NCI-H2107 (cell line): ENCODE measurements around the gene LRP2.

ENCODE experiments used
- DNase-seq: peaks from one replicate; lab custom pipeline; 2025; lab: John Stamatoyannopoulos, UW

The LRP2 gene

DNA sequence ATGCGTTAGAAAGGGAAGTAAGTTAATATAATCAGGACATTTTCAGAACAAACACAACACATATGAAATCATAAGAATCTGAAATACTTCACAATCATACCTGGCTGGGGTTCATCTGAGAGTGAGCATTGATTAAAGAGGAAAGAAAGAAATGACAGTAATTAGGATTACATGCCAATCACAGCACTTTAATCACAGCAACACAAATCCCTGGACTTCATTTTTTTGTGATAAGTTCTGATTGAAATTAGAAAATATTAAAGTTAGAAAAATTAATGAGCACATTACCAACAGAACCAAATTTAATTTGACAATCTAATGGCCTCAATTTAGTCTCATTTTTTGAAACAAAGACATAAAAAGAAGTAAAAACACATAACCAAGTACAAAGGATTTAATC, 121.9 kb downstream of the LRP2 start:
- no peak for DNase-seq

DNA sequence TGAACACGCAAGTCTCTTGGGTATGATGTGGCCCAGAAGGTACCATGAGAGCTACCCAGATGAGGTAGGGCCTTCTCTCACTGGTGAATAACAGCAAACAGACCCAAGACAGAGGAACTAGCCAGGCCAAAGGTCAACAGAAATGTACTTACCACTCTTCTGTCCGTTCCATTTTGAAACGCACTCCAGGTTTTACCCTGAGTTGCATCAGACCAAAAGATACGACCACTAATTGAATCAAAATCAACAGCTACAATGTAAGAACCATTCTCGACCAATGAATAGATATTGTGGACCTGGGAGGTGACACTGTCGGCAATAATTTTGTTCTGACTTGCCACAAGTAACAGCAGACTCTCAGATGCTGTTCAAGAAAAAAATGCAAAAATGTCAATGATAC, 124.4 kb downstream of the LRP2 start:
- DNase-seq = no peak

DNA sequence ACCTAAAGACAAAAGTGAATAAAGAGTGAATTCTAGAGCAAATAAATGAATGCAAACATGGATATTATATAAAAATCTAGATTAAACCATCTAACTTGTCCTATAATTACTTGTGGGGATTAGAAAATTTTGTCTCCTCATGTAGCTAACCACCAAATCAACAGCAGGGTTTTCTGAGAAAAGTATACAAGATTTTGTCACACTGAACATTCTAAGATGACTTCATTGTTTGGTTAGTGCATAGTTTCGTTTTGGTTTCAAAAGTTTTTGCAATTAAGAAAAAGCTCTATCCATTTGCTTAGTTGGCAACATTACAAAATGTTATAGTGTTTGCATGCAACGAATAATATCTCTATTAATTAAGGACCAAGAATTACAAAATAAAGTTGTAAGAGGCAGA, 125.0 kb downstream of the LRP2 start:
- DNase-seq = no peak

DNA sequence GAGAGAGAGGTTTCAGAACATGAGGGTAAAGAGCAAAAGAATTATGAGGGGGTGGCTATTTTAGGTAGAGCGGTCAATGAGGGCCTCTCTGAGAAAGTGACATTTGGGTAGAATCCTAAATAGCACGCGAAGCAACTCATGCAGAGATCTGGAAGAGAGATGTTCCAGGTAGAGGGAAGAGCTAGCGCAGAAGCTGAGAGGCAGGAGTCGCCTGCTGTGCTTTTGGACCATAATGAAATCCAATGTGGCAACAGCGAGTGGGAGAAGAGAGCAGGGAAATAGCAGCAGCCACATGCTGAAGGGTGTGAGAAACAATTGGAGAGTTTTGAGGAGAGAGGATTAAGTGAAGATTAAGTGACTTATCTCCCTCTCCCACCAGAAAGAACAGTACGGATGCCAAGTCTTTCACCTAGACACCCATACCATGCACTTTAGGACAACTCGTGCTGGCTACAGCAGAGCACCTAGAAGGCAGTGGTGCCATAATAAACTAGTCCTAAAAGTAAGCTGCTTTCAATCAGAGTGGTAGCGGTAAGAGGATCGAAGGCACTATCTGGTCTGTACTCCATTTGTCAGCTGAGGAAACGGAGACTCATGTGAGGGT, 129.7 kb downstream of the LRP2 start:
- DNase-seq = no peak

DNA sequence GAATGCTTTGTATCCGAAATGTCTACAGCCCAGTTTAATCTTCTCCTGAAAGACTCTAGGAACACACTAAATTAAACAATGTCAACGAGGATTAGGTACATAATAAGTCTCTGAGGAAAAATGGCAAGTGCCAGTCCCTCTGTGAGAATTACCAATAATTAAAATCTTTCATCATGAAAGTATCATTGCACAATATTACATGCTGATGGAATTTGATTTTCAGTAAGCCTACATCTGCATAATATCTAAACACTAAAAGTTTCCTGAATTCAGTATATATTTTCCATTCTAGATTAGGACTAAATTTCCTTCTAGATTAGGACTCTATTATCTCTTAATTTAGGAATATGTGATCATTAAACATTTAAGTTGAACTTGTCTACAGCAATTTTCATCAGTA, 132.1 kb downstream of the LRP2 start:
- no peak for DNase-seq

DNA sequence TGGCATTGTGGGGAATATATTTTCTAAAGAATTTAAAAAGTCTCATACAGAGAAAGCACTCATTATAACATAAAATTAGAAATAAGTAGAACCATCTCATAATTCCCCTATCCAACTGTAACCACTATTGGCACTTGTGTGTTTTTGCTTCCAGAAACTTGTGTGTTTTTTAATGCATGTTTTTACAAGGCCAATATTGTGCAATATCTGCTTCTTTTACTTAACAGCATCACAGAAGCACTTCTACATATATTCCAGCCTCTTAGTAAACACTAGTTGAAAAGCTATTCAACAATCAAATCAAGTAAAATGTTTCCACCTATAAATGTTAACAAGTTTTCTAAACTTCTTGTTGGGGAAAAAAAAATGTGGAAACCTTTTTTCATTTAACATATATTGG, 132.7 kb downstream of the LRP2 start:
- no peak for DNase-seq

DNA sequence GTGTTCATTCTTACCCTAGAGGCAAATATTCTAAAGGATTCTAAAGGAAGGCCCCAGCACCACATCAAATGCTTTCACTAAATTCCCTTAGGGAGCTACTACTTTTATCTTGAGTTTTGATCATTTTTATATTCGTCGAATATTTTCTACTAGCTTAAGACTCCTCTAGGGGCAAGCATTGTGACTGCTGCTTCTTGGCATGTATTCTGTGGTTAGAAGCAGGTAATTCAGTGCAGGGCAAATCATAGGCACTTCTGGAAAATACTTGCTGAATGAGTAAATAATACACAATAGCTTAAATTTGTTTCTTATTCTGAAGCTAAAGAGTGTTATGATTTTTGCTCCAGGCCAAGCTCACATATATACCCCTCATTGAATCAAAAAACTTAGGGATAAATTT, 136.4 kb downstream of the LRP2 start:
- no peak for DNase-seq

DNA sequence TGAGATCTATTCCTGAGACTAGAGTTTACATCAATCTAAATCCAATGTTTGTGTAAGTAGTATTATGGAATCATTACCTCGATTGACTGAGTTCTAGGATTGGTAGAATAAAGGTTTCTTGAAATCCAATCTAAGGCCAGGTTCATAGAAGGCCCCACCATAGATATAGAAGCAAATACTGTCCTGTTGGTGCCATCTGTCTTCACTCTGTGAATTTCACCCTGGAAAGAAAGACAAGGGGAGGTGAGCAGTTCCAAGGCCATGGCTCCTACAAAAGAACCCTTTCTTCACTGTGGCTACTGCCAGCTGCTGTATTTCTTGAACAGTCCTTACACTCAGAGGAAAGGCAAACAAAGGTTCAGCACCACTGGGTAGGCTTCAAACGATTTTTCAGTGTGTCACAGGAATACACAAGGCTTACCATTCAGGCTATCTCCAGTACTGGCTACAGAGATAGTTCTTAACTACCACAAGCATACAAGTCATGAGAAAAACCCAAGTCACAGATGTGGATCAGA, 137.0 kb downstream of the LRP2 start:
- no peak for DNase-seq

DNA sequence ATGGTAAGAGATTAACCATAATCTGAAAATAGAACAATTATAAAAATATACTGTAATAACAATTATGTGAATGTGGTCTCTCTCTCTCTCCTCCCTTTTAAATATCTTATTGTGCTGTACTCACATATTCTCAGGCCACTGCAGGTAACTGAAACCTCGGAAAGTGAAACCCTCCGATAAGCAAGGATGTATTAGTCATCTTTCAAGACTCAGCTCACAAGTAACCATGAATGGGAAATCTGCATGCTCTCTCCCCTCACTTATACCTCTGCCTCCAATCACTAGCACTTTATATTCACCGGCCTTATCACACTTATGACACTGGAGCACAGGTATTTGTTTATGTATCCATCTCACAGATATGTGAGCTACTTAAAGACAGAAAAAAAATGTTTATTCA, 139.7 kb downstream of the LRP2 start:
- no peak for DNase-seq

DNA sequence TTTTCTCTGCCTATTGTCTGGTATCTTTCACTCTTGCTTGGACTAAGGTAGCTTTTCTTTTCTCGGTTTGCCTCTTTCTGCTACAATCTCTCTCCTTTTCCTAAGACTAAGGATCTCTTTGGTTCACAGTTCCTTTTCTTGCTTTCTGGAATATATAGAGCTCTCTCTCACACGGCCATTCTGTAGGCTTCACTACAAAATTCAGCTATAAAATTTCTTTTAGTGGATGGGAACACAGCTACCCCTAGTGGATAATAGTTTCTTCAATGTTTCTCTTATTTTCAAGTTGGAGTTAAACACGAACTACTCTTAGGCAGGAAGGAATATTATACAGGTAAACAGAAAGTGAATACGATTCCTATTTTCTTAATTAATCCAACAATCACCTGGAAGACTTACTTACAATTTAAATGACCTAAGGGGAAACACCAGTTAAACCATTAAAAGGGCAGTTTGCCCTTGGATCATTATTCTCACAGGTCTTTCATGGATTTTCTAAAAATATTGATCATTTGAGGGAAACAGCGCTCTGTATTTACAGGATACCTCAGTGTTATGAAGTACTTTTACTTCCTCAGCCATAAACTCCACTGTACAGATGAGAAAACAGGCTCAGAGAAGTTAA, 140.5 kb downstream of the LRP2 start:
- no peak for DNase-seq

DNA sequence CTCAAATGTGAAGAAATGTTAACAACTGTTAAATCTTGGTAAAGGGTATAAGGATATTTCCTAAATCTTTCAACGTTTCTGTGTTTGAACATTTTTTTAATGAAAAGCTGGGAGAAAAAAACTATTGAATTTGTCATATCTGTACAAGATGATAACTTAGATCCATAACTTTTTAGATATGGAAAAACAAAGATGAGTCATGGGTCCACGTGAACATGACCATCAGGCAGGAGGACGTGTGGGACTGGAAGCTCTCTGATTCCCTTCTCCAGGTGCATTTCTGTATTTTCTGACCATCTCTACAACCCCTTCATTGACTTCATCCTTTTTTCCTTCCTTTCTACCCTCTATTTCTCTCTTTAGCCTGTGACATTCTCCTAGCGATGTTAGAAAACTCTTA, 151.4 kb downstream of the LRP2 start:
- DNase-seq = no peak

DNA sequence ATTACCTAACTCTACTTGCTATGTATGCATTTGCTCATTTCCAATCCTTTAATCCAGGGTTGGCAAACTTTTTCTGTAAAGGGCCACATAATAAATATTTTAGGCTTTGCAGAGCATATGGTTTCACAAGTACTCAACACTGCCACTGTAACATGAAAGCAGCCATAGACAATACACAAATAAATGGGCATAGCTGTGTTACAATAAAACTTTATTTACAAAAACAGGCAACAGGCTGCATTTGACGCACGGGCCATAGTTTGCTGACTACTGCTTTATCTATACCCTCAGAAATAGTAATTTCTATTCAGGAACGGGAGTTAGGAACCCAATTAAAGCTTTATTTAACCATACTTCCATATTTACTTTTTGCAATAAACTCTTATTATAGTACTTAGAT, 154.3 kb downstream of the LRP2 start:
- no peak for DNase-seq

DNA sequence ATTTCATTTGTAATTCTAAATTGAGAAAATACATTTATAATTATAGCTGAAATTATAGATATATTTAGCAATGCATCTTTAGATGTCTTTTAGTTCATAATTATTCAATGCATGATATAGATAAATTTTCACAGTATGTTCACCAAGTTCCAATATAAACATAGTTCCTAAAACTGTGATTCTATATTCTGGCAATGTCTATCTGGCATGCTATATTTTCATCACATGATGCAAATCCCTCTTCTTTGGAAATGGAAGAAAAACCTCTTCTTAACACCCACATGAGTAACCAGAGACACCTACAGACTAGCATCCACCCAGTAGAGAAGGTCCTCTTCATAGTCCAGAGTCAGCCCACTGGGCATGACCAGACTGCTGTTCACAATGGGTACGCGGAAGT, 157.2 kb downstream of the LRP2 start:
- DNase-seq = no peak

DNA sequence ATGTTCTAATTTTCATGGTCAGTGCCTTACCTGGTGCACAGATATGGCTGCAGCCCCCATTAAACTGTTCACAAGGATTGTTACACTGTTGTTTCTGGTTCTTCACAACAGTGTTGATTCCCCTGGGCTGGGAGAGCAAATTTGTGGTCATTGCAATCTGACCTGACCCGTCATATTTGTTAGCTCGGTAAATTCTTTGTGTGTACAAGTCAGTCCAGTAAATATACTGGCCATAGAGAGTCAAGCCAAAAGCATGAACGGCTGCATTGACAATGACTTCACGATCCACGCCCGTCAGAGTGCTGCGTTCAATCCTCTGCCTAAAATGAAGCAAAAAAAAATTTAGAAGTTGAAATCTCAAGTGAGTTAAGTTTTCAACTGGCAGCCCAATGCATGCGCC, 158.4 kb downstream of the LRP2 start:
- no peak for DNase-seq

DNA sequence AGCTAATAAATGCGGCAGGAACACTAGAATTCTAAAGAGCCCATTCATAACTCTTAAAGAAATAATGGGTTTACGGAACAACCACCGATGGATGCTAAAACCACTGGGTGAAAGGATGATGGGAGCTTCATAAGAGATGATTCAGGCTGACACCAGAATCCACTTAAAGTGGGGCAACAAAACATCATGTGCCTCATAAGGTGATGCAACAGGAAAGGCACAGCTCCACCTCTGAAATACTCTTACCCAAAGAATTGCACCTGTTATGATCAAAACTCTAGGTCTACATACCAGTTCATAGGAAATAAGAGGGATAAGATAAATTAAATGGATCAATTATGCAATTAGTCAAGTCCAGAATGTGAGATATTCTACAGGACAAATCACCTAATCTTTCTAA, 161.6 kb downstream of the LRP2 start:
- no peak for DNase-seq

DNA sequence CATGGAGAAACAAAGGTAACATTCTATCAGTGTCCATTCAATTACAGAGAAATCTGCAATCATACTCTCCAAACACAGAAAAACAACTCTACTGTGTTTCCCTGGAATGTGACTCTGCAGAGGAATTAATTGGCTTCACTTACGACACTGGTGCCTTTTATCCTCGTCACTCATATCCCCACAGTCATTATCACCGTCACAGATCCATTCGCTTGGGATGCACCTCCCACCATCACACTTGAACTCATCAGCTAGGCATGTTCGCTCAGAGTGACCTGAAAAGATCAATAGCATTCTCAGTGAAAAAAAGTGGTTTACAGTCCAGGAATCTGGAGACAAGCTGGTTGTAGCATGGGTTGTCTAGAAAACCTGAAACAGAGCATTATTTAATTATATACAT, 168.7 kb downstream of the LRP2 start:
- DNase-seq = no peak

DNA sequence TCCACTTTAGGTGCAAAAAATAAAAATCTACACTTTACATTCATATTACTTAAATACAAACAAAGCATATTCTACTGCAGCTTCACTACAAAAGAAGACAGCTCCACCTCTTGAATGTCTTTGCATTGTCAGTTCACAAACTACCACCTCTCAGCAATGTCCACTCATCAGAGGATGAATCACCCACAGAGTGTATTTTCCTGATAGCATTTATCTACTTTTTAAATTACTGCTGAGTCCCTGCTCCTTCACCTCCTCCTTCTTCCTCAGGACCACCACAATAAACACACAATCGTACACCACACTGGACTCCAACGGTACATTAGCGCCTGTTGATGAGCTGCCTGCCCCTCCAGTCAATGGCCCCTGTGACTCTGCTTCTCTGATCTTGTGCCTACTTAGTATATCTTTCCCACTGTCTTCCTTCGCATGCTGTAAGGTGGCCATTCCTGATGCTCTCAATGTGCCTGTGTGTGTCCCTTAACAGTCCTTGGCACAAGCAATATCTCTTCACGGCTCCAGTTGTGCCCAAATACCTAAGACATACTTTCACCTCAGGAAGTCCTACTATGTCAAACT, 172.0 kb downstream of the LRP2 start:
- DNase-seq = no peak

DNA sequence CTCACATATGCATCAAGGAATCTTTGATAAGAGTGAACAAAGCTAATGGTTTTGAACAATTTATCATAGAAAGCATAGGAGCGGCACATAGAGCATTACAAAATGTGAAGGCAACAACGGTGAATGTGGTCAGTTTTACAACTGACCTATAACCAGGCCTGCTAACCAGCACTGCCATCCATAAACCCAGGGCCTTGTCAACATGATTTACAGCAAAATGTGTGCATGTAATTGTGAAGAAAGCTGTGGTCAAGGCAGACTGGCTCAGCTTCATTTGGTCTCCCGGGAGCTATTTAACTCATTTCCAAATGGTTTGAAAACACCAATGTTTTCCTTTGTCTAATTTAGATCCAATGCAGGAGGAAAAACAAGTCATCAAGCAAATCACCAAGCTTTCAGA, 173.2 kb downstream of the LRP2 start:
- no peak for DNase-seq

DNA sequence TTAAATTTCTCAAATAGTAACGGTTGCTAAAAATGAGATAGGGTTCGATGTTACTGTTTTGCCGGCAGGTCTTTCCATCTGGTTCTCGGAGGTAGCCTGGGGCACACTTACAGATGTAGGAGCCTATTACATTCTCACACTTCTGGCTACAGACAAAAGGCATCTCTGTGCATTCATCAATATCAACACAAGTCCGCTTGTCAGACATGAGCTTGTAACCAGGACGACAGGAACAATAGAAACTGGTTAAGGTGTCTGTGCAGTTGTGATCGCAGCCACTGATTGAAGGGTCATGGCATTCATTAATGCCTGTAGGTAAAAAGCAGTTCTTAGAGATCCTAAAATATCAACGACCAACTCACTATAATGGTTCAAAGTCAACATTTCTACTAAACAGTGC, 176.6 kb downstream of the LRP2 start:
- no peak for DNase-seq

DNA sequence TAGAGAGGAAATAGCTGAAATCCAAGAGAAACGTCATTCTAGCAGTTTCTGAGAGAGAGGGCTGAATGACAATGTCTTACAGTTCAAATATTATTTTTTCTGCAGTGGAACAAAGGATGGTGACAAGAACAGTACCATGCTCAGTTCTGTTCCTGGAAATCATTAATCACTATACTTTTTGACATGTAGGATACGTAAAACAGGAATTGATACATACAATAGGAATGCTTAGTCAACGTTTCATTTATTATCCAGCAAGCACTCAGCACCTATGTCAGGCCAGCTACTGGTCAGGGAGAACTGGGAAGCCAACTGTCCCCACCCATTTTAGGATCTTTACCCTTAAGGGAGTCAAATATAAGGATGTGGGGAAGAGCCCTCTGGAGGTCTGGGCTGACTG, 178.3 kb downstream of the LRP2 start:
- no peak for DNase-seq

DNA sequence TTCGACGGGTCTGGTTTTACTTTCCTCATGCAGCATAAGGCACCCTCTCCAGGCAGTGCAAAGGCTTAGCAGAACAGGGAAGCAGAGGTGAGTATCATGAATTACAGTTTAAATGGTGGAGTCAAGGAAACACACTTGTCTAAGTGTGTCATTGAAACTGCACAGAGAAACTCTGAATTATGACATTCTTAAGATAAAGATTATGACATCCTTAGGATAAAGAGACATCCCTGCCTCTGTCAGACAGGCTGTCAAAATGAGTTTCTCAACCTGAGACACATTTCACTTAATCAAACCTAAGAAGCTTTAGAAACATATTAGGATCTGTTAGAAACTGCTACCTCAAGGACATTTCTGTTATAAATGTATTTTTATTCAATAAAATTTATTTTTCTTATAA, 179.8 kb downstream of the LRP2 start:
- DNase-seq = no peak

DNA sequence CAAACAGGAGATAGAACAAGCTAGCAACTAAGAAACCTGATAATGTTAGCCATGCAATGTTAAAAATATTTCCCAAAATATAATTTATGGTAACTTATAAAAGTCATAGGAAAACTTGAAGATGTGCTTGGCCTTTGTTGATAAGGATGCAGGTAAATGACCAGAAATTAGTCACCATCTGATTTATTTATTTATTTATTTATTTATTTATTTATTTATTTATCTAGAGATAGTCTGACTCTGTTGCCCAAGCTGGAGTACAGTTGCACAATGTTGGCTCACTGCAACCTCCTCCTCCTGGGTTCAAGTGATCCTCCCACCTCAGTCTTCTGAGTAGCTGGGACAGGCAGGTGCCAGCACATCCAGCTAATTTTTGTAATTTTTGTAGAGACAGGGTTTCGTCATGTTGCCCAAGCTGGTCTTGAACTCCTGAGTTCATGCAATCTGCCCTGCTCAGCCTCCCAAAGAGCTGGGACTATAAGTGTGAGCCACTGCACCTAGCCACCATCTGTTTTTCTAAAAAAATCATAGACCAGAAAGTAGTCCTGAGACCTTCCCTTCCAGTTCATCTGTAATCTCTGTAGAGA, 183.4 kb downstream of the LRP2 start:
- DNase-seq = no peak

DNA sequence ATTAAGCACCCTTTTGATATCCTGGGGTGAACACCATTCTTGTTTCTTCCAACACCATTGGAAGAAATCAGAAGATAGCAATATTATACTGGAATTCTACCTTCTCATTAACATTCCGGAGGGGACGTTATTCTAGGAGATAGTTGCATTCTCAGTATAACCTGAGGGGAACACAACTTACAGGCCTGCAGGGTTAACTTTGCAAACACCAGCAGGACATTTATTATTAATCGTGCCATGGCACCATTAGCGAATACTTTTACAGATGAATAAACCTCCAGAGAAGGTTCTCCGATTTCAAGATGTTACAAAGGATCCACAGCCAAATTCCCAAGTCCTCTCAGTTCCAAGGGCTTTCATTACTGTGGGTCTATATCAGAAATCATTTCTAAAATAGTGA, 184.0 kb downstream of the LRP2 start:
- DNase-seq = no peak

DNA sequence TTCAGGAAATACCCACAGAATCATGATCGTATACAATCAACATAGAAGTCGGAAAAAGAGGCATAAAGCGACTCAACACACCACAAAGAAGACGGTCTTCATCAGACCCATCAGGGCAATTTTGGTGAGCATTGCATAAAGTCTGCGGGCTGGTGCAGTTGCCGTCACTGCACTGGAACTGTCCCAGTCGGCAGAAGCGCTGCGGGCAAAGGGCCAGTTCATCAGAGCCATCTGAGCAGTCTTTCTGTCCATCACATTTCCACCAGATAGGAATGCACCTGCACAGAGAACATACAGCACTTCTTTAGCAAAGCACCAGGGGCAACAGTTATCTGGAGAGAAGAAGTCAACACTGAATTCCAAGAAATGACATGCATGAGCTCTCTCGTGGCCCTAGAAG, 187.2 kb downstream of the LRP2 start:
- no peak for DNase-seq
